ENCODE results near the gene PSMA7.

- no peak for TF ChIP-seq EZH2 (IDR thresholded peaks at IDR 0.05; ENCODE audit: borderline replicate concordance, insufficient read depth, low read depth, low read length, poor library complexity, severe bottlenecking)
- TF ChIP-seq CTCF (IDR thresholded peaks at IDR 0.05), result no peak
Observed at GRCh38 chr20:62087227-62087626, 56.0 kb downstream of the PSMA7 start.
